Thyroid gland (tissue), 4 donors: ENCODE measurements around the gene MLH1. TPM values are rescaled to one million over a fixed set of nuclear protein-coding genes. Genes with fewer than 3 reads are reported as not detected.

Experiments used
- DNase-seq, 2 donors: peaks; one replicate each; pipeline ENCODE4 v3.0.0-alpha.2; 2019
- H3K27ac ChIP-seq, 3 donors: fragments of 200-600 bp; sonication (generic); 1 replicate in 2 of 3; 2 replicates in 1 of 3; pipeline ENCODE4 v1.5.1; 2016 to 2019; ENCODE audit warnings: mild to moderate bottlenecking in 1 of 3, moderate library complexity in 1 of 3
- H3K27me3 ChIP-seq: fragments of 200-600 bp; sonication (generic); one replicate; pipeline ENCODE4 v1.5.1; 2019
- H3K36me3 ChIP-seq, 2 donors: fragments of 200-600 bp; sonication (generic); one replicate each; pipeline ENCODE4 v1.5.1; 2016 to 2019
- H3K4me1 ChIP-seq, 2 donors: fragments of 200-600 bp; sonication (generic); one replicate each; pipeline ENCODE4 v1.5.1; 2017 to 2019
- H3K4me3 ChIP-seq, 3 donors: fragments of 200-600 bp; sonication (generic); replicated peaks in 1 of 3; 1 replicate in 2 of 3; 2 replicates in 1 of 3; pipeline ENCODE4 v1.5.1; 2016; ENCODE audit warnings: mild to moderate bottlenecking in 1 of 3
- H3K9me3 ChIP-seq: fragments of 200-600 bp; sonication (generic); one replicate; pipeline ENCODE4 v1.5.1; 2017
- POLR2A ChIP-seq, 2 donors: fragments of 450-650 bp; IDR thresholded peaks; one replicate each; pipeline ENCODE4 v1.6.1; 2017; ENCODE audit warnings: antibody characterized with exemption in 2 of 2, mild to moderate bottlenecking in 2 of 2, moderate library complexity in 1 of 2
- WGBS, 2 donors: methylation state at CpG; one replicate each; pipeline ENCODE4 v1.1.5; 2017; 5-methylcytosine and 5-hydroxymethylcytosine counted together
- intact Hi-C: fragments of 100-400 bp; cut with DNase I; formaldehyde crosslinking; loops from one replicate; pipeline ENCODE4 v1.15.1; 2023
- total RNA-seq, 4 donors: library from RNA; depleted of rRNA; stranded (reverse); fragments of >200 nt; gene quantifications; one replicate each; pipeline ENCODE4 v1.2.3, GENCODE V29; 2016
- TF ChIP-seq, protein P1 (sequence below), 6 experiments: fragments of 200-600 bp in 3 of 6; fragments of 450-650 bp in 3 of 6; sonication (generic) in 3 of 6; IDR thresholded peaks; one replicate each; pipeline ENCODE4 v1.5.1; 2016 to 2019; ENCODE audit warnings: antibody characterized with exemption in 6 of 6, mild to moderate bottlenecking in 2 of 6, inconsistent platforms in 1 of 6, moderate library complexity in 1 of 6

The MLH1 gene
- total RNA-seq, 4 donors from 2014 or later = 32.1 to 65.7 (median 54.3) TPM

DNA sequence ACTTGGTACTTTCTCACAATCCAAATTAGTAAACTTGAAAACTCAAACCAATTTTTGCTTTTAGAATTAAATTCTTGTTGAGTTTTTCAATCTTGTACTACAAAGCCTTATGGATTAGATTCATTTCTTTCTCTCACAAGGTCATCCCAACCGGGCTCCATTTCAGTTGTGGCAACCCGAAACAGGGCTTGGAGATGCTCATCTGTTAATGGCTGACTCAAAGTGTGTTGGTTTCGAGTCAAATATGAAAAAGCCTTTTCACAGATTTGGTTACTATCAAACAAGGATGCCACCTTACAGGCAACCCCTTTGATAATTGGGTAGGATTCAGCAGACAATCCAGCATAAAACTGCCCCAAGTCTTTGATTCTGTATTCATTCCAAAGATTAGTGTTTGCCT is 2.2 kb upstream of the MLH1 start:
- H3K4me3 ChIP-seq = peak overlapping the region in 1 of 3 donors; percentile 68
- H3K9me3 ChIP-seq = no peaks in the 10 kb centered on the region
- 77 to 84% methylated on average over 3 of the region's 3 CpGs for whole genome bisulfite sequencing, 2 donors
- no peak for TF ChIP-seq POLR2A (IDR thresholded peaks at IDR 0.05)
- TF ChIP-seq, protein P1, sequence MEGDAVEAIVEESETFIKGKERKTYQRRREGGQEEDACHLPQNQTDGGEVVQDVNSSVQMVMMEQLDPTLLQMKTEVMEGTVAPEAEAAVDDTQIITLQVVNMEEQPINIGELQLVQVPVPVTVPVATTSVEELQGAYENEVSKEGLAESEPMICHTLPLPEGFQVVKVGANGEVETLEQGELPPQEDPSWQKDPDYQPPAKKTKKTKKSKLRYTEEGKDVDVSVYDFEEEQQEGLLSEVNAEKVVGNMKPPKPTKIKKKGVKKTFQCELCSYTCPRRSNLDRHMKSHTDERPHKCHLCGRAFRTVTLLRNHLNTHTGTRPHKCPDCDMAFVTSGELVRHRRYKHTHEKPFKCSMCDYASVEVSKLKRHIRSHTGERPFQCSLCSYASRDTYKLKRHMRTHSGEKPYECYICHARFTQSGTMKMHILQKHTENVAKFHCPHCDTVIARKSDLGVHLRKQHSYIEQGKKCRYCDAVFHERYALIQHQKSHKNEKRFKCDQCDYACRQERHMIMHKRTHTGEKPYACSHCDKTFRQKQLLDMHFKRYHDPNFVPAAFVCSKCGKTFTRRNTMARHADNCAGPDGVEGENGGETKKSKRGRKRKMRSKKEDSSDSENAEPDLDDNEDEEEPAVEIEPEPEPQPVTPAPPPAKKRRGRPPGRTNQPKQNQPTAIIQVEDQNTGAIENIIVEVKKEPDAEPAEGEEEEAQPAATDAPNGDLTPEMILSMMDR (IDR thresholded peaks at IDR 0.05) = no peak
- intact Hi-C loops = no loop called here
- H3K4me1 ChIP-seq = peaks cover 42 to 51% of the 10 kb centered on the region in 2 donors
- no peak for DNase-seq
- H3K36me3 ChIP-seq = peaks cover 3 to 7% of the 10 kb centered on the region in 2 donors
- peak overlapping the region in 1 of 3 donors; percentile 99 for H3K27ac ChIP-seq
- no peaks in the 10 kb centered on the region for H3K27me3 ChIP-seq

- no peaks in the 10 kb centered on the region for H3K27me3 ChIP-seq
- H3K9me3 ChIP-seq = no peaks in the 10 kb centered on the region
- H3K4me1 ChIP-seq = peaks cover 42 to 51% of the 10 kb centered on the region in 2 donors
- intact Hi-C loops = no loop called here
- DNase-seq = peak in 1 of 2 donors; percentile 7
- peak overlapping the region; percentile 68 to 90 (median 70) for H3K4me3 ChIP-seq
- peaks cover 4 to 5% of the 10 kb centered on the region in 2 donors for H3K36me3 ChIP-seq
- H3K27ac ChIP-seq = peak overlapping the region; percentile 95 to 99 (median 96)
- TF ChIP-seq, protein P1 (IDR thresholded peaks at IDR 0.05) = no peak
- no peak for TF ChIP-seq POLR2A (IDR thresholded peaks at IDR 0.05)
- 12 to 15% methylated on average over 16 to 17 of the region's 24 CpGs for WGBS, 2 donors
Measured at GRCh38 chr3:36991923-36992805, 1.2 kb upstream of the MLH1 start.

DNA sequence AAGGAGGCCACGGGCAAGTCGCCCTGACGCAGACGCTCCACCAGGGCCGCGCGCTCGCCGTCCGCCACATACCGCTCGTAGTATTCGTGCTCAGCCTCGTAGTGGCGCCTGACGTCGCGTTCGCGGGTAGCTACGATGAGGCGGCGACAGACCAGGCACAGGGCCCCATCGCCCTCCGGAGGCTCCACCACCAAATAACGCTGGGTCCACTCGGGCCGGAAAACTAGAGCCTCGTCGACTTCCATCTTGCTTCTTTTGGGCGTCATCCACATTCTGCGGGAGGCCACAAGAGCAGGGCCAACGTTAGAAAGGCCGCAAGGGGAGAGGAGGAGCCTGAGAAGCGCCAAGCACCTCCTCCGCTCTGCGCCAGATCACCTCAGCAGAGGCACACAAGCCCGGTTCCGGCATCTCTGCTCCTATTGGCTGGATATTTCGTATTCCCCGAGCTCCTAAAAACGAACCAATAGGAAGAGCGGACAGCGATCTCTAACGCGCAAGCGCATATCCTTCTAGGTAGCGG is 452 bp upstream of the MLH1 start, which contains the start of gene EPM2AIP1:
TSS of gene EPM2AIP1 (minus strand) at position 326 of the 520 bp plus-strand sequence. CDS start at position 272, 54 bp downstream.
- H3K4me1 ChIP-seq = peaks cover 42 to 48% of the 10 kb centered on the region in 2 donors
- TF ChIP-seq POLR2A (IDR thresholded peaks at IDR 0.05) = peak; percentile 87 to 99
- TF ChIP-seq, protein P1 (IDR thresholded peaks at IDR 0.05) = peak in 4 of 6 experiments; percentile 26 to 58 (median 41)
- H3K4me3 ChIP-seq = peak within 1 kb of the TSS; percentile 68 to 90 (median 70)
- no peaks in the 10 kb centered on the region for H3K9me3 ChIP-seq
- 0 to 1% methylated on average over 1 to 17 of the region's 48 CpGs for whole genome bisulfite sequencing, 2 donors
- H3K27ac ChIP-seq = peak within 1 kb of the TSS; percentile 95 to 99 (median 96)
- no peaks in the 10 kb centered on the region for H3K27me3 ChIP-seq
- DNase-seq = peak; percentile 99 to 100
- intact Hi-C loops = no loop called here
- peaks cover 4 to 5% of the 10 kb centered on the region in 2 donors for H3K36me3 ChIP-seq

GRCh38 chr3:37014620-37015019 is 21.3 kb downstream of the MLH1 start:
- intact Hi-C loops = no loop called here
- no peak for DNase-seq
- H3K36me3 ChIP-seq = peaks cover 36 to 52% of the 10 kb centered on the region in 2 donors
- TF ChIP-seq POLR2A (IDR thresholded peaks at IDR 0.05) = no peak
- TF ChIP-seq, protein P1 (IDR thresholded peaks at IDR 0.05) = no peak
- H3K4me3 ChIP-seq = no peak overlapping the region
- H3K4me1 ChIP-seq = no peaks in the 10 kb centered on the region
- 92 to 100% methylated on average over 2 of the region's 2 CpGs for WGBS, 2 donors
- no peaks in the 10 kb centered on the region for H3K27me3 ChIP-seq
- H3K9me3 ChIP-seq = no peaks in the 10 kb centered on the region
- H3K27ac ChIP-seq = no peak overlapping the region
